GM18499 (cell line): ENCODE measurements around the gene CACNA1C.

ENCODE experiments used
- ATAC-seq: cut with Tn5 transposase; IDR thresholded peaks from one replicate; pipeline ENCODE4 v1.9.1; 2021; ENCODE audit warnings: moderate number of reproducible peaks; ENCODE audit not compliant: insufficient read depth, unreplicated experiment

The CACNA1C gene

GRCh38 chr12:2654311-2654710, 601.5 kb downstream of the CACNA1C start:
- ATAC-seq, result no peak

- ATAC-seq, result no peak
Measured at GRCh38 chr12:2654741-2655140, 602.0 kb downstream of the CACNA1C start.

- ATAC-seq, result no peak
Measured at GRCh38 chr12:2662524-2662923, 609.7 kb downstream of the CACNA1C start.

DNA sequence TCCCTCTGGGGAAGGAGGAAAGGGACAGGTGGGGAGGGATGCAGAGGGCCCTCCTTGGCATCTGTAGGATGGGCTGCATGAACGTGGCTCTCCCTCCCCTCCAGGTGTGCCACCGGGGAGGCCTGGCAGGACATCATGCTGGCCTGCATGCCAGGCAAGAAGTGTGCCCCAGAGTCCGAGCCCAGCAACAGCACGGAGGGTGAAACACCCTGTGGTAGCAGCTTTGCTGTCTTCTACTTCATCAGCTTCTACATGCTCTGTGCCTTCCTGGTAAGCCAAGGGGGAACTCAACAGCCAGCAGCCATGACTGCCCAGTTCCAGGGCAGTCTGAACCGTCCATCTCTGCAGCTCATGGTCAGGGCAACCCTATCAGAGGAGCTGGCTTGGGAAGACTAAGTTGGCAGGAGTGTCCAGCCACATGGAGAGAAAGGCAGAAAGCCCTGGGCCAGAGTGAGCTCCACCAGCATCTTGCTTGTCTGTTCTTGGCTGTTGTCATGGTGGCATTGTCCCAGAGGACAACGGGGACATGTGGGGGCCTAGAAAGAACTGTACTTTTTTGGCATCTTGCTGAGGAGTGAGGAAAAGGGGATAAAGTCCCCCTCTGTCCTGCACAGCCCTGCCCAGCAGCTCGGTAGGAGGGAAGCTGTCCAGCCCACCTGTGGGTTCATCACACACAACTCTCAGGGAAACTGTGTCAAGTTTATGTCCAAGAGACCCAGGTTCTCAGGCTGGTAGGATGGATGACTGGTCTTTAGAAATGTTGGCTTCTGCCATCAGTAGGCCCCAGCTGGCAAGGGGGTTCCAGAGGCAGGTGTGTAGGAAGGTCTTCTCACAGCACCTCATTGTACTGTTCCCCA, 612.2 kb downstream of the CACNA1C start:
- no peak for ATAC-seq

DNA sequence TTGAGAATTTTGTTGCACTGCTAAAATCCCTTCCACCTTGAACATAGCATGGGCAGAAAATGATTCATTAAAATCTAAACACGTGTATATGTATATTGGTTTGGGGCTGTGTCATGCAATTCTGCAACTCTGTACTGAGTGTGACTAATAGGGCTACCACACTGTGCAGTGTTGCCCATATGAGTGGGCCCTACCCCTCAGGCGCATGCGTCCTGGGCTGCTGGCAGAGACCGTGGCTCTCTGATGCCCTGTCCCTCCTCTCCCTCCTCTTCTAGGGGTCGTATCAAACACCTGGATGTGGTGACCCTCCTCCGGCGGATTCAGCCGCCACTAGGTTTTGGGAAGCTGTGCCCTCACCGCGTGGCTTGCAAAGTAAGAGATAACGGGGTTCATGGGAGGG, 613.6 kb downstream of the CACNA1C start:
- no peak for ATAC-seq

DNA sequence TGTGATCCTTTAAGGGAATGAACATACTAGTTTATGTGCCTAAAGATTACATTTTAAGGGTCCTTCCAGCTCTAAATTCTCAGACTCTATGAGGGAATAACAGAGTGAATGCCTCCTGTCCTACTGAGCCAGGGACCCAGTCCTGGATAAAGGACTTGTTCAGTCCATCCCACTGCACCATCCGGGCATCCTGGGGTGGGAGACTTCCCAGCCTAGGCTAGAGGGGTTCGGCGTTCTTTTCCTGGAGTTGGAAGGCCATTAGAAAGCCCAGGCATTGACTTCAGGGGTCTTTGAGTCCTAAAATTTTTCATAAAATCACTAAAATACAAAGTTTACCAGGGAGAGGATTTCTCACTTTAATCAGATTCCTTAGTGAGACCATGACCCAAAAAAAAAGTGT, 614.1 kb downstream of the CACNA1C start:
- no peak for ATAC-seq

DNA sequence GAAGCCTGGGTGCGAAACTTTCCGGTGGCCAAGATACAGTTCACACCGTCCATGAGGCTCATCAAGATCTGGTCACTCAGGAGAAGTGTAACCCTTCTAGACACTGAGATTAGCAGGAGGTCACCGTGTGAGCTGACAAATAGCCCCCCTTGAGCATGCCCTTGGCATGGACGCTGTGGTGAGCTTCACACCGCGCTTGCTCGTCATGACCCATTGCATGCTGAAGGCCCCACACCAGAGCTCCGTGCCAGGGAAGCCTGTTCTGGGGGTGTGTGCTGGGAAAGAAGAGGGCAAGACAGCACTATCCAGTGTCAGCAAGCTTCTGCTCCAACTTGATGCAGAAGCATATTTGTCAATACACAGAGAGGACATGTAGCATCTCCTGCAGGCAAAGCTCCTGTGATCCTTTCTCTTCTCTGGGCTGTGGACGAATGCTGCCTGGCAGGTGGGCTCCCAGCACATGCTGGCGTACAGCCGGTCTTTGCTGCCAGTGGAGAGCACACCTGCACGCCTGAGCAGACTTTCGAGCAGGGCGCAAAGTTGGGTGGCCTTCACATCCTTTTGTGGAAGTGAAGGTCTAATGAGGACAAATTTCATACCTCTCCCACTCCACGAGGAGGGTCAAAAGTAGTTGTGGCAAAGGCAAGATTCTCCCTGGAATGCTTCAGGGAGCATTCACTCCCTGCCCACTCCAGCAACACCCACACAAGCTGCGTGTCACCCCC, 615.1 kb downstream of the CACNA1C start:
- ATAC-seq, result no peak

- no peak for ATAC-seq
Measured at GRCh38 chr12:2668816-2669215, 616.0 kb downstream of the CACNA1C start.

DNA sequence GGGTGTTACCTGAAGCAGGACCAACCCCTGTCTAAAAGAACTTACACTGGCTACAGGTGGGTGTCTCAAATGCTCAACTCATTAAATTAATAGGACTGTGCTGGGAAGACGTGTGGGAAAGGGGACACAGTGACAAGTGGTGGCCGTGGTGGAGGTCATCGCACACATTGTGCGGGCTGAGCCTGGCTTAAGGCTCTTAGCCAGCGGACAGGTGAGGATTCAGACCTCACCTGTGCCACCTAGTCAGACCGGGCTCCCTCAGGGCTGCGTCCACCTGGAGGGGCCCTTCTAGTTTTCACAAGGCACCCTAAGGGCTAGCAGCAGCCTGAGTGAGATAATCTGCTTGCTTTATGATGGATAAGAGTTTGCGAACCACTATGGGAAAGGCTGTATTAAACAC, 616.8 kb downstream of the CACNA1C start:
- ATAC-seq, result no peak

GRCh38 chr12:2672863-2673262, 620.1 kb downstream of the CACNA1C start:
- ATAC-seq, result no peak

- no peak for ATAC-seq
Measured at GRCh38 chr12:2673966-2674810, 621.4 kb downstream of the CACNA1C start.

GRCh38 chr12:2675776-2676175, 623.0 kb downstream of the CACNA1C start:
- no peak for ATAC-seq

GRCh38 chr12:2677142-2677880, 624.5 kb downstream of the CACNA1C start:
- no peak for ATAC-seq

DNA sequence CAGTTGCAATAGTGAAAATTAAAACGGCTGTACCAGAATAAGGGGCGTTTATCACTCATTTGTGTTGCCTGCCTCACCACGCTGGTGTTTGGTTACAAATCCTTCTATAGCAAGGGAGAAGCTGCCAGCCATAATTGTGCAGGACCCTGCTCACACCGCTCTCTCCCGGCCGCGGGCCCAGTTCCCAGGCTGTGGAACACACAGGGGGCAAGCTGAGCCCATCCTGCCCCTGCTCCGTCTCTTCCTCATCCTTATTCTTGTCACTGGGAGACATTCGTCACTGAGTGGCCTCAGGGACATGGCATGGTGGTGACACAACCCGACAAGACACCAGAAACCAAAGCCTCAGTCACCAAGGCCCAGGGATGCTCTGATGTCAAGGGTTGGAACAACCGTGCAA, 625.6 kb downstream of the CACNA1C start:
- ATAC-seq, result no peak

GRCh38 chr12:2679068-2679815, 626.5 kb downstream of the CACNA1C start:
- no peak for ATAC-seq

- no peak for ATAC-seq
Measured at GRCh38 chr12:2679816-2680675, 627.3 kb downstream of the CACNA1C start.

DNA sequence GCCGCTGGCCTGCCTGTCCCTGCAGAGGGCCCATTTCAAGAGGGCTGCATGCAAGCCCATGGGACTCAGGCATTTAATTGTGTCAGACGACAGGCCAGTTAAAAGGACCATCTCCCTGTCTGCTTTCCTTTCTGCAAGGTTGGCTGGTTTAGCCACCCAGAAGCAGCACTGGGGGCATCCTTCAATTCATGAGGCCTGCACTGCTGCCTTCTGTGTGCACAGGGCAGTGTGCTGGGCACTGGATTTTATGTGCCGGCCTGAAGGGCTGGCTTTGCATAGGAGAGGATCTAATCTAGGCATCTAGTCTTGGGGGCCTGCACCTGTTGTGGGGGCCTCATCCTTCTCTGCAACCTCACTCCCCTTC, 627.9 kb downstream of the CACNA1C start:
- ATAC-seq, result no peak

- ATAC-seq, result no peak
Measured at GRCh38 chr12:2681450-2682205, 628.8 kb downstream of the CACNA1C start.
